HK-2 (cell line): ENCODE data around the gene GABPA.
"Not testable (repeated sequence)": the region's sequence is repeated elsewhere in the genome, so short reads cannot be mapped to it uniquely, and the experiment has no call there.

ENCODE experiments used
- DNase-seq: peaks from one replicate; pipeline ENCODE4 v3.0.0-alpha.2; 2018; ENCODE audit not compliant: unreplicated experiment

Gene GABPA

DNA sequence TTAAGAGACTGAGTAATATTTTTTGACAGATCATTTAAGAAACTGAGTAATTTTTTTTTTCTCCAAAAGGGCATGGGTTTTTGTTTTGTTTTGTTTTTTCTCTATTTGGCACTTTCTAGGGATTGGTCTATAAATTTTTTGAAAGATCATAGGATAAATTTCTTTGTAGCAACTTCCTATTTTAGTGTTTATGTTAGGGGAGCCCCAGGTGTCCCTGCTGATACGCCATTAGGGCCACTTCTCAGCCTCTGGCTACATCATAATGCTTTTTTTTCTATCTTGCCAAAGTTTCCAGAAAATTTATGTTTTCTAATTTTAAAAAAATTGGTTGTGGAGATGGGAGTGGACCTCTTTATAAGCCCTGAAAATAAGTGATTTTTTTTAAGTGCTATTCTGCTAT is 2.6 kb downstream of the GABPA start:
- DNase-seq: no peak

DNA sequence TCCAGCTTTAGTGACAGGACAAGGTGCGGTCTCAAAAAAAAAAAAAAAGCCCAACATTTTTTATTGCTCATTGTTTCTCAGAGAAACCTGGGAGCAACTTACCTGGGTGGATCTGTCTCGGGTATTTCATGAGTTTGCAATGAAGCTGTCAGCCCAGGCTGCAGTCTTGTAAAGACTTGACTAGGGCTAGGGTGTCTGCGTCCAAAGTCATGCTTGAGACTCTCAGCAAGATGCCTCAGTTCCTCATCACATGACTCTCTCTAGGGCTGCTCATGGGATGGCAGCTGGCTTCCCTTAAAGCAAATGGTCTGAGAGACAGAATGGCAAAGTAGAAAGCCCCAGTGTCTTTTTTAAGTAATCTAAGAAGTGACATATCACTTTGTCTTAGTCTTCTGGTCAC is 8.1 kb downstream of the GABPA start:
- no peak for DNase-seq

- no peak for DNase-seq
Measured at GRCh38 chr21:25744854-25745253, 10.1 kb downstream of the GABPA start.

DNA sequence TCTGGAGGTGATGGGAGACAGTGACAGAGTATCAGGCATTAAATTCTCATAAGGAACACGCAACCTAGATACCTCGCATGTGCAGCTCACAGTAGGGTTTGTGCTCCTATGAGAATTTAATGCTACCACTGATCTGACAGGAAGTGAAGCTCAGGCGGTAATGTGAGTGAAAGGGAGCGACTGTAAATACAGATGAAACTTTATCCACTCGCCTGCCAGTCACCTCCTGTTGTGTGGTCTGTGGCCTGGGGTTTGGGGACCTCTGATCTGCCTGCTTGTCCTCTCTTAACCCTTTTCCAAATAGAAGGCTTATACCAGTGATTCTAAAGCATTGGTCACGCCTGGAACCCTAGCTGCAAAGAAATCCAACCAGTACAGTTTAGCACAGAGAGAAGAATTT is 15.3 kb downstream of the GABPA start:
- no peak for DNase-seq

- DNase-seq: no peak
Measured at GRCh38 chr21:25752416-25752815, 17.6 kb downstream of the GABPA start.

DNA sequence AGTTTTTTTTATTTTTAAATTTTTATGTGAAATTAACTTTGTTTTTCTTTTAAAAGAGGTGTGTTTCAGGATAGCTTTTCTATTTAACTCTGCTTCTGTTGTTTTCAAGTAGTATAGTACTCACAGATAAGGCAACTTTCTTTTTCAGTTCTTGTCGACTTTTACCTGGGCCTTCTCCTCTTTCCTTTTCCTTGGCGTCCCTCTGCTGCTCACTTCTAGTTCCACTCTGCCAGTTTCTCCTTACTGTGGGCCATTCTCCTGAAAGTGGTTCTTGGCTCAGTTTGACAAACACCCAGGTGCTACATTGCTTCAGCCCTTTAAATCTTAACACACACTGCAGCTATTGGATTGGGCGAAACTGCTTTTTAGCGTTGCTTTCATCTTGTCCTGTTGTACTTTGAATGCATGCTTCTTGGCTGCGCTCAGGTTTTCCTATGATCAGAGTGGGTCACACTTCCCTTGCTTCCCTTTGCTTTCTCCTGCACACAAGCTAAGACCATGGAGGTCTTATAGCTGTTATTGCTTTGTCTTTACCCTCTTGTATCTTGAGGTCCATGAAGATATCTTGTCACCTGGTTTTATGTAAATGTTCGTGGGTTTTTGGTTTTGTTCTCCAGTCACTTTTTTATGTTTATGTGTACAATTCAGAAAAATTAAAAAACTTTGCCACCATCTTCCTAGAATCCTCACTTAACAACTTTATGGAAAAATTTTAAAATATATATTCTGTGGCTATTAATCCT is 21.6 kb downstream of the GABPA start:
- DNase-seq: no peak

- no peak for DNase-seq
Measured at GRCh38 chr21:25757531-25757930, 22.8 kb downstream of the GABPA start.

DNA sequence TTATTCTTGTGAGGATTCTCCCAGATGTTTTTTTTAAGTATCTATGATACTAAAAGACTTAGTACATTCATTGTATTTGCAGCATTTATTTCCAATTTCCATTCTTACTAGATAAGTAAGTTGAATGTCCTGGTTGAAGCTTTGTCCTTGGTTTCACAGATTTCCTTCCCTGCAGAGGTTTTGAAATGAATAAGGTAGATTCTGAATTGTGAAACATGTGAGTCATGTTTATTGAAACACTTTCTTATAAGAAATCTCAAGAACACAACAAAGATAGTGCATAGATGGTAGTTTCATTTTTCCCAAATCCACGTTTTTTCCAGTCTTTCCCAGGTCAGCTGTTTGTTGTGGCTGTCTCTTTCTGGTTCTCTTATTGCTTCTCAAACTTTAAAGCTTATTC is 24.8 kb downstream of the GABPA start:
- DNase-seq: no peak

DNA sequence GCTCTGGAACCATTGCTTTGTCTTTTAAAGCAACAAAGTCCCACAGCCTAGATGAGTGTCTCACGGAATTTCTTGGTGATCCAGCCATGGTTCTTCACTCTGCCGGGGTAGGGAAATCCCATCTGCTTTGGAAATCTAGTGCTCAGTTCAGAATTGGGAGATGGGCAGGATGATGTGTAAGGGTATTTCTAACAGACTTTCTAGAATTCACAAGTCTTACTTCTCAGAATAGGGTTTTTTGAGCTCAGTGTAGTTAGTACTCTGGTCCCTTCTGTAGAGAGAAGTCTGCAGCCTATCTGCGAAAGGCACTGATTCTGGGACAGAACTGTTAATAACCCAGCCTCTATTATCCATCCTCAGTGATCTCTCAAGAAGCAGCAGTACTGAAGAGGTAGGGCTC is 25.3 kb downstream of the GABPA start:
- DNase-seq: no peak

GRCh38 chr21:25760677-25761076 is 25.9 kb downstream of the GABPA start:
- DNase-seq: no peak

- DNase-seq: no peak
Measured at GRCh38 chr21:25764065-25764464, 29.3 kb downstream of the GABPA start.

DNA sequence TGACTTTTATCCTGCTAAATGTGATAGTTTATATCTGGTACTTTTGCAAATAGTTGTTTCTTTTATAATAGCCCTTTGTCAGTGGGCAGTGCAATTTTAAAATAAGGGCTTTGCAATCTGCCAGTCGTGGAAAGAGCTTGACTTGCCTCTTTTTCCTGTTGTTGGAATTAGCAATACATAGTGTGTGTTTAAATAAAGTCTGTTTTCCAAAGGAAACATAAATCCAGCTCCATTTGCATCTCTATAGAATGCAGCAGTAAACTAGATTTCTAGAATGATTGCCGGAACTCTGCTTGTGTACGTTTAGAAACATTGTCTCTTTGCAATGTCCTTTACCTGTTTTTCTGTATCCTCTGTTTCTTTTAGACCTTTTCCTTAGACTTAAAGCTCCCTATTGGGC is 33.1 kb downstream of the GABPA start:
- no peak for DNase-seq

GRCh38 chr21:25772686-25773085 is 37.9 kb downstream of the GABPA start:
- no peak for DNase-seq

DNA sequence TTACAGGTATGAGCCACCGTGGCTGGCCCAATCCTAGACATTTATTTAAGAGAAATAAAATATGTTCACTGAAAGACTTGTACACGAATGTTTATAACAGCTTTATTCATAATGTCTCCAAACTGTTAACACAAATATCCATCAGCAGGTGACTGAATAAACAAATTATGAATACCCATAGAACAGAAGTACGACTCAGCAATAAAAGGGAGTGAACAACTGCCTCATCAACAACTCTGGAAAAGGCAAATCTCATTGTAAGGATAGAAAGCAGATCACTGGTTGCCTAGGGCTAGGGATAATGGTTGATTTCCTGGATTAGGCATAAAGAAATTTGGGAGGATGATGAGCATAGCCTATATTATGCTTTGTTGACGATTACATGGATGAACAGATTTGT is 41.7 kb downstream of the GABPA start:
- no peak for DNase-seq

DNA sequence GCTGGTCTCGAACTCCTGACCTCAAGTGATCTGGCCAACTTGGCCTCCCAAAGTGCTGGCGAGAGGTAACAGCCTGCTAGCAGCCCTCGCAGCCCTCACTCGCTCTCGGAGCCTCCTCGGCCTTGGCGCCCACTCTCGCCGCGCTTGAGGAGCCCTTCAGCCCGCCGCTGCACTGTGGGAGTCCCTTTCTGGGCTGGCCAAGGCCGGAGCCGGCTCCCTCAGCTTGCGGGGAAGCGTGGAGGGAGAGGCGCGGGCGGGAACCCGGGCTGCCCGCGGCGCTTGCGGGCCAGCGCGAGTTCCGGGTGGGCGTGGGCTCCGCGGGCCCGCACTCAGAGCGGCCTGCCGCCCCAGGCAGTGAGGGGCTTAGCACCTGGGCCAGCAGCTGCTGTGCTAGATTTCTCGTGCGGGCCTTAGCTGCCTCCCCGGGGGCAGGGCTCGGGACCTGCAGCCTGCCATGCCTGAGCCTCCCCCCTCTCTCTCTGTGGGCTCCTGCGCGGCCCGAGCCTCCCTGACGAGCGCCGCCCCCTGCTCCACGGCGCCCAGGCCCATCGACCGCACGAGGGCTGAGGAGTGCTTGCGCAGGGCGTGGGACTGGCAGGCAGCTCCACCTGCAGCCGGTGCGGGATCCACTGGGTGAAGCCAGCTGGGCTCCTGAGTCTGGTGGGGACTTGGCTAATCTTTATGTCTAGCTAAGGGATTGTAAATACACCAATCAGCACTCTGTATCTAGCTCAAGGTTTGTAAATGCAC is 43.5 kb downstream of the GABPA start:
- DNase-seq: not testable (repeated sequence)

DNA sequence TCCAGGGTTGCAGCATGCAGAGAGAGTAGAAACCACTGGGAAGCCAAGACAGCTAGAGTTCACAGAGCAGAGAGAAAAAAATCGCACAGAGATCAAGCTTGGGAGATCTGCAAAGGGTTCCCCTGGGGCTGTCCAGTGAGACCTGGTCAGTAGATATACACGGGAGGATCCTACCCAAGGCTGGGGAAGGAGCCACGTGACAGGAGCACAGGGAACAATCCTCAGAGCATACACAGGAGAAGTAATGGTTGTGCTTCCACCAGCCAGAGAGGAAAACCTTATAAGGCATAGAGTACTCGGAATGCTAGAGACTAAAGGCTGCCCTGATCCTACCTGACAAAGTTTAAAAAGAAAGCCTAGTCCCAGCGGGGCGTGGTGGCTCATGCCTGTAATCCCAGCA is 53.9 kb downstream of the GABPA start:
- DNase-seq: no peak

GRCh38 chr21:25790122-25790877 is 55.5 kb downstream of the GABPA start:
- DNase-seq: peak; percentile 5

- DNase-seq: no peak
Measured at GRCh38 chr21:25790878-25791204, 56.1 kb downstream of the GABPA start.

DNA sequence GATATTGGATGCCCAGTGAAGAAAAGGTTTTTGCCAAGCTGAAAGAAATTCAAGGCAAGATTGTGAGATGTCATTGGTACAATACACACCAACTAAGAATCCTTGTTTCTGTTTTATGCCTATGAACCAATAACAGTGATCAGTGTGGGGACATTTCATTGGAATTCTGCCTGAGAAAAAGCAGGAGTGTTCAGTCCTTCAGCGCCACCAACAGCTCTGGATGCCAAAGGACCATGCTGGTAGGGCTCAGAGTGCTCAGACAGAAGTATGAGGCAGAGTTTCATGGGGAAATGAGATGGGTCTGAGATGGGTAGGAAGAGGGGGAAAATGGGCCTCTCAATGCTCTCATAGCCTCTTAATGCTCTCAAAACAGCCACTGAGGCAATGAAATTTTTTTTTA is 56.5 kb downstream of the GABPA start:
- no peak for DNase-seq

GRCh38 chr21:25801217-25802014 is 66.6 kb downstream of the GABPA start:
- peak; percentile 79 for DNase-seq

DNA sequence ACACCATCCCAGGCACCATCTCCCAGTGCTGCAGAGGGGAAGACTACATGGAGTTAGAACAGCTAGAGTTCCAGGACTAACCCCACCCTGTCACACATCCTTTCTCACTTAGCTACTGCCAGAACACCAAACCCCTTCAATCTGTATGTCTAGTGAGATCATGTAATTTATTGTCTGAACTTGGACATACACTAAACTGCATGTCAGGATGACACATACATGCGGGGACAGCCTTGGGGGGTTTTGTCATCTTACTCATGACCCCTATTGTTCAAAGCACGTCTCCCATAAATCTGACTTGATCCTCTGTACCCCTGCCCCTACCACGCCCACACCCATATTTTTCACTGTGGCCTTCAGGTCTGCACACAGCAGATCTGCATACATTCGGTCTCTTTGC is 71.3 kb downstream of the GABPA start:
- no peak for DNase-seq

- DNase-seq: no peak
Measured at GRCh38 chr21:25807191-25807590, 72.4 kb downstream of the GABPA start.
